BLaER1 (cell line): Measurements from ENCODE around the gene CLP1.

Experiments
- H3K27ac ChIP-seq: shearing (Covaris generic); formaldehyde crosslinking; 2 replicates; pipeline ENCODE4 v1.8.1; 2022
- H3K27me3 ChIP-seq: shearing (Covaris generic); formaldehyde crosslinking; 2 replicates; pipeline ENCODE4 v1.8.1; 2022
- H3K36me3 ChIP-seq: shearing (Covaris generic); formaldehyde crosslinking; 2 replicates; pipeline ENCODE4 v1.8.1; 2022
- H3K4me1 ChIP-seq: shearing (Covaris generic); formaldehyde crosslinking; 2 replicates; pipeline ENCODE4 v1.8.1; 2022
- H3K4me2 ChIP-seq: shearing (Covaris generic); formaldehyde crosslinking; 2 replicates; pipeline ENCODE4 v1.8.1; 2022
- H3K4me3 ChIP-seq: shearing (Covaris generic); formaldehyde crosslinking; 2 replicates; pipeline ENCODE4 v1.8.1; 2022
- H3K9ac ChIP-seq: shearing (Covaris generic); formaldehyde crosslinking; 2 replicates; pipeline ENCODE4 v1.8.1; 2022
- H3K9me3 ChIP-seq: shearing (Covaris generic); formaldehyde crosslinking; 2 replicates; pipeline ENCODE4 v1.8.1; 2022
- H4K20me1 ChIP-seq: shearing (Covaris generic); formaldehyde crosslinking; 2 replicates; pipeline ENCODE4 v1.8.1; 2022
- Cebpa-rat ChIP-seq: shearing (Covaris generic); IDR thresholded peaks from 2 replicates; pipeline ENCODE4 v1.8.1; 2022

Gene CLP1

DNA sequence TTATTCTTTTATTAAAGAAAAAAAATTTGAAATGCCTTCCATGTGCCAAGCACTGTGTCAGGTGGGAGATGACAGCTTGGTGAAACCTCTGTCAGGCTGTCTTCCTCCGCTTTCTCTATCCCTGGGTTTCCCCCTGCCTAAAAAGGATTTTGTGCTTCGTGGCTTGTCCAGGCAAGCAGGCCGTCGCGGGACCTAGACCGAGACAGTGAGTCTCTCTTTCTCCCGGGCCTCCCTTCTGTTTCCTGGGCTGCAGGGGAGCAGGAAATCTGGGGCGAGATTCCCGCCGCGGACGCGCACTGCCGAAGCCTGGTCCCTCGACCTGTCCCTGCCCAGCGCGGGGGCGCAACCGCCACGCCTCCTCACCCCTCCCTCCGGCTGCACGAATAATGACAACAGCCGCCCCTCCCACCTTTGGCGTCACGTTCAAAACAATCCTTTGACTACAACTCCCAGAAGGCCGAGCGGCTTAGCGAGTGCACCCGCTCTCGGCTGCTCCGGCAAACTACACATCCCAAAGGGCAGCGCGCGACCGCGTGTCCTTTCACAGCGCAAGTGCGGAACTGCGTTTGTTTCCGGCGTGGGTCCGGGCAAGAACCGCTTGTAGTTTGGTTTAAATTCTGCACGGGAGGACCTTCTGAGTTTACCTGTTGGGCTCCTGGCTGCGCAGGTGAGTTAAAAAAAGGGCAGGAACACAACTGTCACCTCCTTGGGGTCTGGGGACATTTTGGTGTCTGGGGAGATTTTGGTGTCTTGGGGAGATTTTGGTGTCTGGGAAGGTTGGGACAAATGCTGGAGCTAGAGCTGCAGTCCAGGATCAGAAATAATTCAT lies at the start of gene CLP1:
Gene CLP1, plus strand, starts transcription at position 569 of the 829 bp plus-strand sequence. CDS start 1,715 bp downstream, outside the sequence.
- H3K4me2 ChIP-seq, result peak within 1 kb of the TSS; percentile 96
- peaks cover 27% of the 10 kb centered on the region for H3K4me1 ChIP-seq
- no peak for TF ChIP-seq Cebpa-rat
- peaks cover 36% of the 10 kb centered on the region for H3K36me3 ChIP-seq
- peak within 1 kb of the TSS; percentile 66 for H3K27ac ChIP-seq
- peaks cover 37% of the 10 kb centered on the region for H4K20me1 ChIP-seq
- no peaks in the 10 kb centered on the region for H3K9me3 ChIP-seq
- peak within 1 kb of the TSS; percentile 79 for H3K4me3 ChIP-seq
- no peaks in the 10 kb centered on the region for H3K27me3 ChIP-seq
- peak within 1 kb of the TSS; percentile 84 for H3K9ac ChIP-seq

DNA sequence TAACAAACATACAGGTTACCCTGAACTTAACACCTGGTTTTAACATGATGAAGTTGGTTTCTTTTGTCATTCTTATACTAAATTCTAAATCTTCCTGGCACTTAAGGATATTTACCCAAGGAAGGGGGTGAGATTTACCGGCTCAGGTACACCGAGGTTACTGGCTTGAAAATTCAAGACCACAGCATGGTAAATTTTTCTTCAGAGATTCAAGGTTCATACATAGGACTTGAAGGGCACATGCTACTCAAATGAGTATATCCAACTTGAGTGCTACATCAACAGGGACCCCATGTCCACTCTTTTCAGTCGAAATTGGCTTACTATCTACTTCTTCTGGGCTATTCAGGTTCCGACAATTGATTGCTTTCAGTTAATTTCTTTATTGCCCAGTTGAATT lies 47.4 kb upstream of the CLP1 start:
- Histone ChIP-seq H3K9ac (no peak overlapping the region), H3K4me3 (no peak overlapping the region), H3K36me3 (no peaks in the 10 kb centered on the region), H3K27me3 (no peaks in the 10 kb centered on the region; the same call in 1 of the 2 replicates), H3K4me1 (peaks cover 8% of the 10 kb centered on the region), H3K4me2 (no peak overlapping the region), H3K27ac (no peak overlapping the region), H4K20me1 (no peaks in the 10 kb centered on the region), H3K9me3 (no peaks in the 10 kb centered on the region)
- no peak for TF ChIP-seq Cebpa-rat

- H3K9ac ChIP-seq, result no peak overlapping the region
- peaks cover 17% of the 10 kb centered on the region for H3K9me3 ChIP-seq
- no peak overlapping the region for H3K4me3 ChIP-seq
- TF ChIP-seq Cebpa-rat, result no peak
- no peaks in the 10 kb centered on the region for H3K36me3 ChIP-seq
- H3K27me3 ChIP-seq, result no peaks in the 10 kb centered on the region
- H3K4me1 ChIP-seq, result peaks cover 6% of the 10 kb centered on the region; the same call in 1 of the 2 replicates
- no peaks in the 10 kb centered on the region for H4K20me1 ChIP-seq
- H3K27ac ChIP-seq, result no peak overlapping the region
- no peak overlapping the region for H3K4me2 ChIP-seq
These were observed 43.3 kb upstream of the CLP1 start for GRCh38 chr11:57614234-57614772.

DNA sequence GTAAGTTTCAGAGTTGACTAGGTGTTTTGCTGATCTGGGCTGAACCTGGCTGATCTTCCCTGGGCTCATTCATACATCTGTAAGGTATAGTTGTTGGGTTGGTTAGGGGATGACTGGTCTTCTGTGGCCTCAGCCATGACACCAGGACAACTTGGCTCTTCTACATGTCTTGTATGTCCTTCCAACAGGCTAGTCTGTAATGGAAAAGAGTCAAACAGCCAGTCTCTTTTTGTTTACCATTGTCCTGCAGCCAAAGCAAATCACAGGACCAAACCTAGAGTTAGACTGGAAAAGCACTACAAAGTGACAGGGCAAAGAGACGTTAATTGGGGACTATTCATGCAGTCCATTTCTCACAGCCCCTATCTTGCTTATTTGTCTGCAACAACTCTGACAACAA lies 42.3 kb upstream of the CLP1 start:
- H3K9ac ChIP-seq, result no peak overlapping the region
- no peaks in the 10 kb centered on the region for H3K36me3 ChIP-seq
- H3K4me2 ChIP-seq, result no peak overlapping the region
- no peaks in the 10 kb centered on the region for H3K27me3 ChIP-seq
- no peak for TF ChIP-seq Cebpa-rat
- no peaks in the 10 kb centered on the region for H4K20me1 ChIP-seq
- H3K4me1 ChIP-seq, result peaks cover 6% of the 10 kb centered on the region; the same call in 1 of the 2 replicates
- H3K4me3 ChIP-seq, result no peak overlapping the region
- peaks cover 26% of the 10 kb centered on the region for H3K9me3 ChIP-seq
- no peak overlapping the region for H3K27ac ChIP-seq

- no peak for TF ChIP-seq Cebpa-rat
- H4K20me1 ChIP-seq, result no peaks in the 10 kb centered on the region
- H3K9me3 ChIP-seq, result peaks cover 35% of the 10 kb centered on the region
- peaks cover 6% of the 10 kb centered on the region; the same call in 1 of the 2 replicates for H3K4me1 ChIP-seq
- H3K27me3 ChIP-seq, result no peaks in the 10 kb centered on the region
- H3K4me2 ChIP-seq, result no peak overlapping the region
- H3K4me3 ChIP-seq, result no peak overlapping the region
- no peaks in the 10 kb centered on the region for H3K36me3 ChIP-seq
- no peak overlapping the region for H3K9ac ChIP-seq
- H3K27ac ChIP-seq, result no peak overlapping the region
These were observed 41.0 kb upstream of the CLP1 start for GRCh38 chr11:57616595-57616994.

DNA sequence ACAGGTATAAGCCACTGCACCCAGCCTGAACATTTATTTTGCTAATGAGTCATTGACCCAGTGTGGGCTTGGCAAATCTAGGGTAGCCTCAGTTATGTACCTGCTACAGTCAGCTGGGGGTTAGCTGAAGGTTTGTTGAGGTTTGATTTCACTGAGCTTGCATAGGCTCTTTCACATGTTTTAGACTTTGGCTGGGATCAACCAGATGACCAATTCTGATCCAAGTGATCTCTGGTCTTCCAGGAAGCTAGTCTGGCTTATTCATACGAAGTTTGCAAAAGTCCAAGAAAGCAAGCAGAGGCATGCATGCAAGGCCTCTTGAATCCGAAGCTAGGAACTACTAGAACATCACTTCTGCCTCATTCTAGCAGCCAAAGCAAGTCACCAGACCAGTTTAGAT lies 39.1 kb upstream of the CLP1 start:
- peaks cover 35% of the 10 kb centered on the region for H3K9me3 ChIP-seq
- no peaks in the 10 kb centered on the region for H4K20me1 ChIP-seq
- TF ChIP-seq Cebpa-rat, result no peak
- no peaks in the 10 kb centered on the region for H3K27me3 ChIP-seq
- no peak overlapping the region for H3K9ac ChIP-seq
- no peak overlapping the region for H3K4me3 ChIP-seq
- H3K36me3 ChIP-seq, result no peaks in the 10 kb centered on the region
- peaks cover 9% of the 10 kb centered on the region for H3K4me1 ChIP-seq
- no peak overlapping the region for H3K4me2 ChIP-seq
- H3K27ac ChIP-seq, result no peak overlapping the region

GRCh38 chr11:57619331-57619730 lies 38.2 kb upstream of the CLP1 start:
- H3K4me1 ChIP-seq, result peaks cover 16% of the 10 kb centered on the region
- no peaks in the 10 kb centered on the region for H3K36me3 ChIP-seq
- H3K27me3 ChIP-seq, result no peaks in the 10 kb centered on the region
- peaks cover 35% of the 10 kb centered on the region for H3K9me3 ChIP-seq
- no peaks in the 10 kb centered on the region for H4K20me1 ChIP-seq
- H3K4me3 ChIP-seq, result no peak overlapping the region; the same call in 1 of the 2 replicates
- no peak overlapping the region for H3K9ac ChIP-seq
- H3K27ac ChIP-seq, result no peak overlapping the region
- no peak overlapping the region for H3K4me2 ChIP-seq
- TF ChIP-seq Cebpa-rat, result no peak

DNA sequence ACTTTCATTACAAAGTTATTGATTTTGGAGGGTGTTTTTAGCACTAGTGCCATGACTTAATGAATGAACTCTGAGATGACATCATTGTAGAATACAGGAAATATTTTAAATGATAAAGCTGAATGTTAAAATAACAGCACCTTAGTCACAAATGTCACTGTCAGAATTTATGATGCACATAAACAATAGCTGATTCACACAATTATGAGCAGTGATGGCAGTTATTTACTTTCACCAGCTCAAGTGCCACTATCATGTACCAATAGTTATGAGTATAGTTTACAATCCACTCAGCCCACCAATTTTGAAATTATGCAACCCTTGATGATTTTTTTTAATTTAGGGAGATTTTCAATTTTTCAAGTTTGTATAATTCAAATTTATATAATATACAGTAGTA lies 37.1 kb upstream of the CLP1 start:
- Histone ChIP-seq H4K20me1 (no peaks in the 10 kb centered on the region), H3K9ac (no peak overlapping the region), H3K4me2 (no peak overlapping the region), H3K4me1 (peaks cover 13% of the 10 kb centered on the region), H3K27me3 (no peaks in the 10 kb centered on the region), H3K36me3 (no peaks in the 10 kb centered on the region), H3K27ac (no peak overlapping the region), H3K4me3 (no peak overlapping the region), H3K9me3 (peaks cover 35% of the 10 kb centered on the region)
- TF ChIP-seq Cebpa-rat, result no peak

- Histone ChIP-seq H3K27me3 (no peaks in the 10 kb centered on the region), H3K4me2 (no peak overlapping the region), H3K9ac (no peak overlapping the region), H3K36me3 (no peaks in the 10 kb centered on the region), H3K27ac (no peak overlapping the region), H3K4me3 (no peak overlapping the region), H4K20me1 (no peaks in the 10 kb centered on the region), H3K9me3 (peaks cover 35% of the 10 kb centered on the region), H3K4me1 (peaks cover 13% of the 10 kb centered on the region)
- no peak for TF ChIP-seq Cebpa-rat
These were observed 35.3 kb upstream of the CLP1 start for GRCh38 chr11:57622263-57622662.

DNA sequence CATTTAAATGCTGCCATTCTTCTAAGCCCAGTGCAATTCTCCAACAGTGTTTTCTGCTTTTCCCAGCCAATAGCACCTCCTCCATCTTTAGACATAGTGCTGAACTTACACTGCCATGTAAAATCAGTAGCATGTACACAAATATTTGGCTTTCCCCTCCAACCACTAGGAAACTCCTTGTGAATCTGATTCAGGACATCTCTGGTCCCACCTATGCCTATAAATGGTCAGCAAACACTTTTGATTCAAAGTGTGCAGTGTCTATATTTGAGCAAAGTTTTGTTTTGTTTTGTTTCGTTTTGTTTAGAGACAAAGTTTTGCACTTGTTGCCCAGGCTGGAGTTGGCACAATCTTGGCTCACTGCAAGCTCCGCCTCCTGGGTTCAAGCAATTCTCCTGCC lies 32.7 kb upstream of the CLP1 start:
- TF ChIP-seq Cebpa-rat, result no peak
- H3K27ac ChIP-seq, result no peak overlapping the region
- H3K9me3 ChIP-seq, result peaks cover 12% of the 10 kb centered on the region
- H3K27me3 ChIP-seq, result no peaks in the 10 kb centered on the region
- H3K4me1 ChIP-seq, result peaks cover 18% of the 10 kb centered on the region
- H3K9ac ChIP-seq, result no peak overlapping the region
- H3K36me3 ChIP-seq, result no peaks in the 10 kb centered on the region
- no peak overlapping the region for H3K4me2 ChIP-seq
- H4K20me1 ChIP-seq, result no peaks in the 10 kb centered on the region
- H3K4me3 ChIP-seq, result no peak overlapping the region
